Fibroblast of lung (primary cell): ENCODE measurements around the gene PIAS4. TPM values are rescaled to one million over a fixed set of nuclear protein-coding genes. Genes with fewer than 3 reads are reported as not detected.

ENCODE experiments used
- DNase-seq, 2 donors: peaks; one replicate each; pipeline versions ENCODE4 v3.0.0 to v3.0.0-alpha.2; 2010; ENCODE audit warnings: low read depth in 2 of 2
- H2AFZ ChIP-seq: 2 replicates; pipeline ENCODE4 v1.5.1; 2012; ENCODE audit warnings: low read length, control low read depth, inconsistent platforms
- H3K27ac ChIP-seq: 2 replicates; pipeline ENCODE4 v1.5.1; 2011; ENCODE audit warnings: low read length, control low read depth; ENCODE audit not compliant: insufficient read depth
- H3K27me3 ChIP-seq: 2 replicates; pipeline ENCODE4 v1.5.1; 2011; ENCODE audit warnings: mild to moderate bottlenecking, low read length; ENCODE audit not compliant: control insufficient read depth, insufficient read depth
- H3K36me3 ChIP-seq: 2 replicates; pipeline ENCODE4 v1.5.1; 2011; ENCODE audit warnings: low read length; ENCODE audit not compliant: control insufficient read depth, insufficient read depth
- H3K4me1 ChIP-seq: 2 replicates; pipeline ENCODE4 v1.5.1; 2011; ENCODE audit warnings: low read length; ENCODE audit not compliant: control insufficient read depth, insufficient read depth; ENCODE audit errors: extremely low read depth
- H3K4me2 ChIP-seq: 2 replicates; pipeline ENCODE4 v1.5.1; 2011; ENCODE audit warnings: low read length, control low read depth; ENCODE audit not compliant: insufficient read depth; ENCODE audit errors: extremely low read depth
- H3K4me3 ChIP-seq, 4 experiments: fragments of 200-600 bp in 1 of 4; sonication (generic) in 1 of 4; replicated peaks in 1 of 4; 2 replicates each; pipeline ENCODE4 v1.5.1; 2011 to 2016; ENCODE audit warnings: low read length in 4 of 4, low read depth in 3 of 4, mild to moderate bottlenecking in 3 of 4, control low read depth in 2 of 4, inconsistent platforms in 1 of 4, mixed read lengths in 1 of 4; ENCODE audit not compliant: insufficient read depth in 1 of 4; ENCODE audit errors: control extremely low read depth in 1 of 4
- H3K79me2 ChIP-seq: 2 replicates; pipeline ENCODE4 v1.5.1; 2012; ENCODE audit warnings: mild to moderate bottlenecking, low read length, inconsistent platforms; ENCODE audit not compliant: control insufficient read depth, insufficient read depth
- H3K9ac ChIP-seq: 2 replicates; pipeline ENCODE4 v1.5.1; 2011; ENCODE audit warnings: mild to moderate bottlenecking, low read length, control low read depth; ENCODE audit not compliant: insufficient read depth
- H3K9me3 ChIP-seq: 2 replicates; pipeline ENCODE4 v1.5.1; 2012; ENCODE audit warnings: low read depth, low read length; ENCODE audit not compliant: control insufficient read depth, insufficient read depth
- H4K20me1 ChIP-seq: 2 replicates; pipeline ENCODE4 v1.5.1; 2011; ENCODE audit warnings: low read length; ENCODE audit not compliant: control insufficient read depth, insufficient read depth; ENCODE audit errors: extremely low read depth
- EZH2 ChIP-seq: IDR thresholded peaks from 2 replicates; pipeline ENCODE4 v1.5.1; 2012; ENCODE audit warnings: low read length, control low read depth, mild to moderate bottlenecking; ENCODE audit errors: missing control alignments
- polyA plus RNA-seq, 2 donors: library from polyadenylated mRNA; depleted of rRNA in 1 of 2; stranded (reverse) in 1 of 2; unstranded in 1 of 2; fragments of >200 nt; gene quantifications; 2 replicates each; pipeline ENCODE4 v1.2.1, GENCODE V29; 2011 to 2012; ENCODE audit warnings: missing spikeins in 1 of 2
- total RNA-seq: library from RNA; depleted of rRNA; stranded (reverse); fragments of >200 nt; gene quantifications from 2 replicates; pipeline ENCODE4 v1.2.1, GENCODE V29; 2014
- TF ChIP-seq, protein P1 (sequence below), 2 donors: IDR thresholded peaks in 1 of 2; conservative IDR thresholded peaks in 1 of 2; 1 replicate in 1 of 2; 2 replicates in 1 of 2; pipeline ENCODE4 v1.5.1; 2011 to 2012; ENCODE audit warnings: low read length in 2 of 2, control low read depth in 1 of 2, inconsistent platforms in 1 of 2, low read depth in 1 of 2, mild to moderate bottlenecking in 1 of 2

Gene PIAS4
- total and polyA plus RNA-seq, 2 donors (not counting 1 experiment from before 2014, with no cell fraction given): 6.6 to 14.9 TPM

DNA sequence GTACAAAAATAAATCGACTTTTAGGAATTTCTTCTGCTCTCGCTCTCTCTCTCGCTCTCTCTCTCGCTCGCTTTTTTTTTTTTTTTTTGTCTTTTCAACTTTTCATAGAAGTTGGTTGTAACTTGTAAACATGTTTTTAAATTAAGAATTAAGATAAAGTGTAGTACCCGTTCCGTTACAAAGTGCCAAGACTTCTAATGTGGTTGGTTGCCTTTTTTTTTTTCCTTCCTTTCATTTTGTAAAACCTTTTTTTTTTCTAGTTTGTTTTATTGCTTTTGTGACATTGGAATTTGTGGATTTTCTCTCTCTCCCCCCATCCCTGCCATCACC is 38.8 kb downstream of the PIAS4 start:
- no peaks in the 10 kb centered on the region for H3K27me3 ChIP-seq
- H3K36me3 ChIP-seq: peaks cover 17% of the 10 kb centered on the region
- H3K4me3 ChIP-seq: no peak overlapping the region
- no peaks in the 10 kb centered on the region for H3K9me3 ChIP-seq
- peaks cover 2% of the 10 kb centered on the region for H3K4me1 ChIP-seq
- DNase-seq: no peak
- H4K20me1 ChIP-seq: peaks cover 3% of the 10 kb centered on the region
- no peak overlapping the region for H2AFZ ChIP-seq
- H3K79me2 ChIP-seq: peaks cover 67% of the 10 kb centered on the region
- H3K27ac ChIP-seq: no peak overlapping the region
- no peak overlapping the region for H3K9ac ChIP-seq
- no peak overlapping the region for H3K4me2 ChIP-seq
- TF ChIP-seq, protein P1, sequence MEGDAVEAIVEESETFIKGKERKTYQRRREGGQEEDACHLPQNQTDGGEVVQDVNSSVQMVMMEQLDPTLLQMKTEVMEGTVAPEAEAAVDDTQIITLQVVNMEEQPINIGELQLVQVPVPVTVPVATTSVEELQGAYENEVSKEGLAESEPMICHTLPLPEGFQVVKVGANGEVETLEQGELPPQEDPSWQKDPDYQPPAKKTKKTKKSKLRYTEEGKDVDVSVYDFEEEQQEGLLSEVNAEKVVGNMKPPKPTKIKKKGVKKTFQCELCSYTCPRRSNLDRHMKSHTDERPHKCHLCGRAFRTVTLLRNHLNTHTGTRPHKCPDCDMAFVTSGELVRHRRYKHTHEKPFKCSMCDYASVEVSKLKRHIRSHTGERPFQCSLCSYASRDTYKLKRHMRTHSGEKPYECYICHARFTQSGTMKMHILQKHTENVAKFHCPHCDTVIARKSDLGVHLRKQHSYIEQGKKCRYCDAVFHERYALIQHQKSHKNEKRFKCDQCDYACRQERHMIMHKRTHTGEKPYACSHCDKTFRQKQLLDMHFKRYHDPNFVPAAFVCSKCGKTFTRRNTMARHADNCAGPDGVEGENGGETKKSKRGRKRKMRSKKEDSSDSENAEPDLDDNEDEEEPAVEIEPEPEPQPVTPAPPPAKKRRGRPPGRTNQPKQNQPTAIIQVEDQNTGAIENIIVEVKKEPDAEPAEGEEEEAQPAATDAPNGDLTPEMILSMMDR (conservative IDR thresholded peaks at IDR 0.05 in 1 of 2, IDR thresholded peaks at IDR 0.05 in 1 of 2; ENCODE audit: low read depth in 1 of 2, low read length in 2 of 2): no peak
- TF ChIP-seq EZH2: no peak

DNA sequence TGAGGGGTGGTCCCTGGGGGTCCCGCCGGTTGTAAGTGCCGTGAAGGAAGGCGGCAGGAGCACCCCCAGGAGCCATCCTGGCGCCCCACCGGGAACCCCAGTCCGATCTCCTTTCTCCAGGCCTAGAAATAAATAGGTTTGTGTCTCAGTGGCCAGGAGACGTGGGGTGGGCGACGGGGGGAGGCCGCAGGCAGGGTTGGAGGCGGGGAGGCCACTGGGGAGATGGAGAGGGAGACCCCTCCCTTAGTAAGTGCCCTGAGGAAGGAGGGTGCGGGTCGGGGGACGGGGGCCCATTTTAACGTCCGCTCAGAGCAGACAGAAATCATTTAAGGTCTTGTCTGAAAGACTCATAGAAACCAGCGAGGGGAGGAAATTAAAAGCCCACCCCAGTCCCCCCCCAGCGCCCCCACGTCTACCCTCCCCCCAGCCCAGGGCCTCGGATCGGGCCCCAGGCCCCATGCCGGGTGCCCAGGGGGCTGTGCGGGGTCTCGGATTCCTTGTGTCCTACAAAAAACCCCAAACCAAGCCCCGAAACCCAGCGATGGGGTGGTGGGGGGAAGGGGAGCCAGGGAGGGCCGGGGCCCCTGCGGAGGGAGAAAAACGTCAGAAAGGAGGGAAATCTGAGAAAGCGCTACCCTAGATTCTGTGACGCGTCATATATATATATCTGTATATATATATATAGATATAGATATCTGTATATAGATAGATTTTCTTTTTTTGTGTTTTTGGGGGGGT is 39.6 kb downstream of the PIAS4 start:
- peaks cover 8% of the 10 kb centered on the region for H3K4me1 ChIP-seq
- no peak overlapping the region for H2AFZ ChIP-seq
- H4K20me1 ChIP-seq: peaks cover 4% of the 10 kb centered on the region
- no peak for DNase-seq
- no peaks in the 10 kb centered on the region for H3K9me3 ChIP-seq
- peaks cover 17% of the 10 kb centered on the region for H3K36me3 ChIP-seq
- TF ChIP-seq, protein P1 (conservative IDR thresholded peaks at IDR 0.05 in 1 of 2, IDR thresholded peaks at IDR 0.05 in 1 of 2; ENCODE audit: low read depth in 1 of 2, low read length in 2 of 2): no peak
- TF ChIP-seq EZH2: no peak
- no peaks in the 10 kb centered on the region for H3K27me3 ChIP-seq
- no peak overlapping the region for H3K4me3 ChIP-seq
- H3K27ac ChIP-seq: no peak overlapping the region
- no peak overlapping the region for H3K4me2 ChIP-seq
- H3K9ac ChIP-seq: no peak overlapping the region
- H3K79me2 ChIP-seq: peaks cover 75% of the 10 kb centered on the region

DNA sequence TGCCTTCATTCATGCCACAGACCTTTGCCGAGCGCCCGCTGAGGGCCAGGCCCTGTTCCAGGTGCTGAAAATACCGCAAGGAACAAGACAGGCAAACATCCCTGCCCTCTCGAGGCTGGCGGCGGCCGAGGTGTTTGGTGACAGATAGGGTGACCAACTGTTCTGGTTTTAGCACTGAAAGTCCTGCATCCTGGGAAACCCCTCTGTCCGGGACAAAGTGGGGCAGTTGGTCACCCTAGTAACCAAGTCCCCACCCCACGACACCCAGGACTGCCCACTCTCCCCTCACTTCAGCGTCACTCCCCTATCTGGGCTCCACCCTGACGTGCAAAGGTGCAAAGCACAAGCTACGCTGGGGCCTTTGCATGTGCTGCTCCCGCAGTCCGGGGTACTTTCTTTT is 41.9 kb downstream of the PIAS4 start:
- Histone ChIP-seq H3K9ac (no peak overlapping the region), H2AFZ (no peak overlapping the region), H3K27ac (no peak overlapping the region), H3K79me2 (peaks cover 84% of the 10 kb centered on the region), H3K4me2 (no peak overlapping the region), H3K36me3 (peaks cover 30% of the 10 kb centered on the region), H4K20me1 (peaks cover 4% of the 10 kb centered on the region), H3K27me3 (no peaks in the 10 kb centered on the region), H3K9me3 (no peaks in the 10 kb centered on the region), H3K4me1 (peaks cover 17% of the 10 kb centered on the region), H3K4me3 (no peak overlapping the region)
- no peak for DNase-seq
- TF ChIP-seq, protein P1 (conservative IDR thresholded peaks at IDR 0.05 in 1 of 2, IDR thresholded peaks at IDR 0.05 in 1 of 2; ENCODE audit: low read depth in 1 of 2, low read length in 2 of 2): no peak
- no peak for TF ChIP-seq EZH2
